Osteoblast (primary cell): ENCODE data around the gene ADGRV1. TPM values are rescaled to one million over a fixed set of nuclear protein-coding genes. Genes with fewer than 3 reads are reported as not detected.

Experiments used
- DNase-seq: peaks from one replicate; pipeline ENCODE4 v3.0.0; 2011; ENCODE audit warnings: low spot score, mixed read lengths; ENCODE audit not compliant: insufficient read length; ENCODE audit errors: missing footprints
- H2AFZ ChIP-seq: 2 replicates; pipeline ENCODE4 v1.6.0; 2011; ENCODE audit warnings: mild to moderate bottlenecking, low read length
- H3K27ac ChIP-seq: 2 replicates; pipeline ENCODE4 v1.5.1; 2011; ENCODE audit warnings: mild to moderate bottlenecking, low read depth, low read length, moderate library complexity
- H3K27me3 ChIP-seq: 2 replicates; pipeline ENCODE4 v1.6.0; 2012; ENCODE audit warnings: mild to moderate bottlenecking, control low read depth, inconsistent platforms, low read length, moderate library complexity; ENCODE audit not compliant: insufficient read depth
- H3K36me3 ChIP-seq: 2 replicates; pipeline ENCODE4 v1.5.1; 2011; ENCODE audit warnings: mild to moderate bottlenecking, low read length, control low read depth, moderate library complexity; ENCODE audit not compliant: insufficient read depth
- H3K4me1 ChIP-seq: 2 replicates; pipeline ENCODE4 v1.5.1; 2011; ENCODE audit warnings: mild to moderate bottlenecking, low read length, control low read depth, moderate library complexity; ENCODE audit not compliant: insufficient read depth
- H3K4me2 ChIP-seq: 2 replicates; pipeline ENCODE4 v1.6.0; 2011; ENCODE audit warnings: mild to moderate bottlenecking, low read length; ENCODE audit not compliant: insufficient read depth
- H3K4me3 ChIP-seq: fragments of 200-600 bp; sonication (generic); 3 replicates; pipeline ENCODE4 v1.5.1; 2012; ENCODE audit warnings: mild to moderate bottlenecking, low read length, inconsistent platforms; ENCODE audit not compliant: insufficient read depth
- H3K79me2 ChIP-seq: 2 replicates; pipeline ENCODE4 v1.6.0; 2012; ENCODE audit warnings: mild to moderate bottlenecking, low read length, control low read depth, inconsistent platforms; ENCODE audit not compliant: insufficient read depth
- H3K9me3 ChIP-seq: 2 replicates; pipeline ENCODE4 v1.5.1; 2011; ENCODE audit warnings: low read depth, low read length, control low read depth
- H4K20me1 ChIP-seq: 2 replicates; pipeline ENCODE4 v1.6.0; 2012; ENCODE audit warnings: mild to moderate bottlenecking, low read length, control low read depth; ENCODE audit not compliant: insufficient read depth
- total RNA-seq: library from RNA; depleted of rRNA; stranded (reverse); fragments of >200 nt; gene quantifications from 2 replicates; pipeline ENCODE4 v1.2.3, GENCODE V29; 2012
- TF ChIP-seq, protein P1 (sequence below): IDR thresholded peaks from 2 replicates; pipeline ENCODE4 v1.5.1; 2011; ENCODE audit warnings: mild to moderate bottlenecking, low read depth, low read length, moderate library complexity; ENCODE audit errors: extremely low read depth

The ADGRV1 gene
- total RNA-seq, 1 donor = under 0.01 TPM

DNA sequence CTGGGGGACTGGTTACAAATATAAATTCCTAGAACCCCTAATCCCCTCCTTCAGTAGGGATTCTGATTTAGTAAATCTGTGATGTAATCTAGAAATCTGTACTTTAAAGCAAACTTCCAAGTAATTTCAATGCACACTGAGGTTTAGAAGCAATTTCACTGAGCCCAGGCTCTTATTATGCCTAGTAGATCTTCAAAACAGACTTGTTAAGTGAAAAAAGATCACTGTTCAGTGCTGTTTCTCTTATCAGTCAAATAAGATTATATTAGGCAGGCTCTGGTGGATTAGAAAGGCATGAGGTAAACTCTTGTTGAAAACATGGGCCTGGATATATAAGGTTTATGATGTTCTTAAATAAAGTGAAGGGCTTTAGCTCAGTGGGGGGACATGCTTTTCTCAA is 293.9 kb downstream of the ADGRV1 start:
- no peak for DNase-seq
- no peaks in the 10 kb centered on the region for H3K9me3 ChIP-seq
- TF ChIP-seq, protein P1, sequence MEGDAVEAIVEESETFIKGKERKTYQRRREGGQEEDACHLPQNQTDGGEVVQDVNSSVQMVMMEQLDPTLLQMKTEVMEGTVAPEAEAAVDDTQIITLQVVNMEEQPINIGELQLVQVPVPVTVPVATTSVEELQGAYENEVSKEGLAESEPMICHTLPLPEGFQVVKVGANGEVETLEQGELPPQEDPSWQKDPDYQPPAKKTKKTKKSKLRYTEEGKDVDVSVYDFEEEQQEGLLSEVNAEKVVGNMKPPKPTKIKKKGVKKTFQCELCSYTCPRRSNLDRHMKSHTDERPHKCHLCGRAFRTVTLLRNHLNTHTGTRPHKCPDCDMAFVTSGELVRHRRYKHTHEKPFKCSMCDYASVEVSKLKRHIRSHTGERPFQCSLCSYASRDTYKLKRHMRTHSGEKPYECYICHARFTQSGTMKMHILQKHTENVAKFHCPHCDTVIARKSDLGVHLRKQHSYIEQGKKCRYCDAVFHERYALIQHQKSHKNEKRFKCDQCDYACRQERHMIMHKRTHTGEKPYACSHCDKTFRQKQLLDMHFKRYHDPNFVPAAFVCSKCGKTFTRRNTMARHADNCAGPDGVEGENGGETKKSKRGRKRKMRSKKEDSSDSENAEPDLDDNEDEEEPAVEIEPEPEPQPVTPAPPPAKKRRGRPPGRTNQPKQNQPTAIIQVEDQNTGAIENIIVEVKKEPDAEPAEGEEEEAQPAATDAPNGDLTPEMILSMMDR = no peak
- H3K4me2 ChIP-seq = no peak overlapping the region
- H3K4me1 ChIP-seq = no peaks in the 10 kb centered on the region
- no peak overlapping the region for H3K27ac ChIP-seq
- H4K20me1 ChIP-seq = no peaks in the 10 kb centered on the region
- H3K4me3 ChIP-seq = no peak overlapping the region
- no peaks in the 10 kb centered on the region for H3K79me2 ChIP-seq
- no peak overlapping the region for H2AFZ ChIP-seq
- no peaks in the 10 kb centered on the region for H3K36me3 ChIP-seq
- no peaks in the 10 kb centered on the region for H3K27me3 ChIP-seq

DNA sequence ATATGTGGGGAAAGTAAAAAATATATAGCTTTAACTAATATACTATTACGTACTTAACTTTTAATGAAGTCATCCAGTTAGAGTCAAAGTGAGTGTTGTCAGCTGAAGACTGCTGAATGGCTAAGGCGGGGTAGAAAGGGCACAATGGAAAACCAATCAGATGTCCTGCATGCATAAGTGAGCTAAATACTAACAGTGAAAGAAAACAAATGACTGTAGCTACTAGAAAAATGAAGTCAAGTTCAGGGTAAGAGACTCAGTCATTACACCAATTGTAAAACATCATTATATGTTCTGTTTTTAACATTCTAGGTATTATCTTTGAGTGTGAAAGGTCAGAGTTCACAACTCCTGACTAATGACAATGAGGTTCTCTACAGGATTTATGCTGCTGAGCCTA is 295.2 kb downstream of the ADGRV1 start:
- Histone ChIP-seq H3K36me3 (no peaks in the 10 kb centered on the region), H3K27me3 (no peaks in the 10 kb centered on the region), H3K79me2 (no peaks in the 10 kb centered on the region), H3K27ac (no peak overlapping the region), H3K4me1 (no peaks in the 10 kb centered on the region), H4K20me1 (no peaks in the 10 kb centered on the region), H2AFZ (no peak overlapping the region), H3K4me2 (no peak overlapping the region), H3K4me3 (no peak overlapping the region), H3K9me3 (no peaks in the 10 kb centered on the region)
- DNase-seq = no peak
- TF ChIP-seq, protein P1 = no peak

DNA sequence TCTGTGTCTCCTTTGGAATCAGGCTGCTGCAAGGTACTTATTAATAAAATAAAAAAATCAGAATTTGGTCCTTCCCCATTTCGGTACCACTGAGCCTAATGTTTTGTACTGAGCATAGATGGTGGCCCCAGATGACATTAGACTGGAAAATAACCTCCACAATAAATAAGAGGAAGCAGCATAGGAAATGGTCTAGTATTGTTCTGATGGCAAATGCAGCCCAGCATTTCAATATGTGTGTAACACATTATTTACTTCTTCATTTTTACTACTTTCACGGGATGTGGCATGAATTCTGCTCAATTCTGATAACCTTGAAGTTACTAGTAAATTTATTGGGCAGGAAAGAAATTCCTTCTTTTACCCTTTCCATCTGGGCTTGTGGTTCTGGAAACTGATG is 295.6 kb downstream of the ADGRV1 start:
- Histone ChIP-seq H3K4me3 (no peak overlapping the region), H3K36me3 (no peaks in the 10 kb centered on the region), H4K20me1 (no peaks in the 10 kb centered on the region), H3K79me2 (no peaks in the 10 kb centered on the region), H3K4me2 (no peak overlapping the region), H3K9me3 (no peaks in the 10 kb centered on the region), H3K4me1 (no peaks in the 10 kb centered on the region), H3K27me3 (no peaks in the 10 kb centered on the region), H2AFZ (no peak overlapping the region), H3K27ac (no peak overlapping the region)
- DNase-seq = no peak
- TF ChIP-seq, protein P1 = no peak

DNA sequence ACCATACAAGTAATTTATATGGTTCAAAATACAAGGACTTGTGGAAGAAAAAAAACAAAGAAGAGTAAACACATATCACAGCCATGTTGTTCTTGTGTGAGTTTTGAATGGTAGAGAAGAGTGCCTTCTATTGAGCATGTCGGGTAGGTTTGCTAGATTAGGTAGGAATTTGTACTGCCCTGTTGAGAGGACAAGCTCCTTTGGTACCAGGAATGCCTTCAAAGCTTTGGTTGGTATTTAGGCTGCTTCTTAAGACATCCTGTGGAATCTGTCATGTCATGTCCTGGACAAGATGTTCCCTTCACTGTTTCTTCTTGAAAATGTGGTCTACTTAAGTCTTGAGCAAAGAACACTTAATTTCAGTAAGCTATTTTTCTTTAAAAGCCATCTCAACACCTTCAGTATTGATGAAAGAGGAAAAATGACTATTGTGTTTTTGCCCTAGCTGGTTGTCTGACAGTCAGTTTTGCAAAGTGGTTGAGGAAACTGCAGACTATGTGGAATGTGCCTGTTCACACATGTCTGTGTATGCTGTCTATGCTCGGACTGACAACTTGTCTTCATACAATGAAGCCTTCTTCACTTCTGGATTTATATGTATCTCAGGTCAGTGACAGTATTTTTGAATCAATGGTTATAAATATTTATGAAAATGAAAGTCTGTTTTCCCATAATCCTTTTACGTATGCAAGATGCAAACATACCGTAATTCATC is 296.9 kb downstream of the ADGRV1 start:
- no peaks in the 10 kb centered on the region for H3K79me2 ChIP-seq
- TF ChIP-seq, protein P1 = no peak
- no peaks in the 10 kb centered on the region for H3K27me3 ChIP-seq
- no peak overlapping the region for H3K4me2 ChIP-seq
- H3K9me3 ChIP-seq = no peaks in the 10 kb centered on the region
- H2AFZ ChIP-seq = no peak overlapping the region
- no peaks in the 10 kb centered on the region for H3K36me3 ChIP-seq
- no peak overlapping the region for H3K4me3 ChIP-seq
- no peaks in the 10 kb centered on the region for H3K4me1 ChIP-seq
- H4K20me1 ChIP-seq = no peaks in the 10 kb centered on the region
- H3K27ac ChIP-seq = no peak overlapping the region
- DNase-seq = no peak
